HepG2 (cell line): Measurements from ENCODE around the gene CAPRIN1. TPM values are rescaled to one million over a fixed set of nuclear protein-coding genes. Genes with fewer than 3 reads are reported as not detected.

Experiments used
- ATAC-seq: fragments of 200-7000 bp; cut with Tn5 transposase; 3 replicates; pipeline ENCODE4 v1.9.1; 2020; ENCODE audit warnings: mild to moderate bottlenecking, moderate library complexity
- BruUV-seq: library from RNA; stranded (reverse); fragments of 400-500 nt; replicated peaks from 2 replicates; lab custom pipeline; 2021; lab: Mats Ljungman, UMichigan
- CTCF ChIA-PET: fragments of 300-600 bp; formaldehyde crosslinking; extraction: SDS; loops from one replicate; lab custom pipeline; 2021; ENCODE audit warnings: low total read pairs, inconsistent platforms, low intra/inter-chr PET ratio; lab: Yijun Ruan, JAX
- POLR2A ChIA-PET: fragments of 350-600 bp; sonication (Branson Sonifier 250); formaldehyde crosslinking; loops from one replicate; lab custom pipeline; 2020; ENCODE audit warnings: antibody characterized with exemption, inconsistent platforms; lab: Yijun Ruan, JAX
- DNase-seq: peaks from one replicate; pipeline ENCODE4 v3.0.0-alpha.2; 2015; ENCODE audit warnings: low spot score
- FAIRE-seq: peaks from 3 replicates; lab custom pipeline; 2011; peaks lifted over from hg19 to GRCh38; lab: Jason Lieb, UNC
- H2AFZ ChIP-seq: one replicate; pipeline ENCODE4 v1.6.1; 2011; ENCODE audit warnings: low read length, inconsistent platforms
- H3K27ac ChIP-seq: fragments of 300-600 bp; 3 replicates; pipeline ENCODE4 v1.8.0; 2011; ENCODE audit warnings: mixed run types, mild to moderate bottlenecking, mixed read lengths, low read length, inconsistent platforms; ENCODE audit not compliant: insufficient read depth; ENCODE audit errors: extremely low read length
- H3K27me3 ChIP-seq, 2 experiments: fragments of 200-600 bp in 1 of 2; 2 replicates in 1 of 2; 3 replicates in 1 of 2; pipeline versions ENCODE4 v1.6.0 to v1.8.0; 2011; ENCODE audit warnings: low read length in 2 of 2, mild to moderate bottlenecking in 2 of 2, moderate library complexity in 2 of 2, inconsistent platforms in 1 of 2; ENCODE audit not compliant: insufficient read depth in 2 of 2, control insufficient read depth in 1 of 2
- H3K36me3 ChIP-seq, 2 experiments: fragments of 200-600 bp in 1 of 2; replicated peaks in 1 of 2; 2 replicates in 1 of 2; 3 replicates in 1 of 2; pipeline versions ENCODE4 v1.5.1 to v1.8.0; 2011; ENCODE audit warnings: low read length in 2 of 2, inconsistent platforms in 1 of 2; ENCODE audit not compliant: insufficient read depth in 2 of 2, control insufficient read depth in 1 of 2
- H3K4me1 ChIP-seq: 2 replicates; pipeline ENCODE4 v1.5.1; 2012; ENCODE audit warnings: low read length, inconsistent platforms; ENCODE audit not compliant: insufficient read depth
- H3K4me2 ChIP-seq: 2 replicates; pipeline ENCODE4 v1.6.0; 2011; ENCODE audit warnings: low read depth, low read length, inconsistent platforms
- H3K4me3 ChIP-seq, 3 experiments: fragments of 200-600 bp in 1 of 3; sonication (generic), shearing (Covaris generic) in 1 of 3; replicated peaks in 1 of 3; 2 replicates each; pipeline ENCODE4 v1.5.1; 2011 to 2016; ENCODE audit warnings: low read length in 3 of 3, inconsistent platforms in 2 of 3, low read depth in 2 of 3, mild to moderate bottlenecking in 2 of 3, control low read depth in 1 of 3, mixed read lengths in 1 of 3; ENCODE audit not compliant: insufficient read depth in 1 of 3
- H3K79me2 ChIP-seq: one replicate; pipeline ENCODE4 v1.6.1; 2011; ENCODE audit warnings: low read length, inconsistent platforms; ENCODE audit not compliant: insufficient read depth
- H3K9ac ChIP-seq: 2 replicates; pipeline ENCODE4 v1.6.0; 2011; ENCODE audit warnings: mild to moderate bottlenecking, low read depth, low read length, inconsistent platforms; ENCODE audit not compliant: insufficient read depth
- H3K9me3 ChIP-seq: 2 replicates; pipeline ENCODE4 v1.5.1; 2012; ENCODE audit warnings: mild to moderate bottlenecking, low read length
- H4K20me1 ChIP-seq: 2 replicates; pipeline ENCODE4 v1.6.0; 2011; ENCODE audit warnings: inconsistent platforms, mild to moderate bottlenecking, low read length, moderate library complexity; ENCODE audit not compliant: insufficient read depth
- HCFC1 ChIP-seq: fragments of 150-350 bp; IDR thresholded peaks from 2 replicates; pipeline ENCODE4 v1.6.1; 2014; ENCODE audit warnings: low read depth, low read length
- KMT2B ChIP-seq: IDR thresholded peaks from 2 replicates; pipeline ENCODE4 v1.6.1; 2016; ENCODE audit warnings: missing genetic modification reagents, missing compliant biosample characterization
- NR2F2 ChIP-seq: IDR thresholded peaks from 2 replicates; pipeline ENCODE4 v1.6.1; 2012; ENCODE audit warnings: low read depth, inconsistent platforms, borderline replicate concordance
- ZBTB1 ChIP-seq: sonication (generic); formaldehyde crosslinking; IDR thresholded peaks from 2 replicates; pipeline ENCODE4 v1.4.0; 2020; ENCODE audit warnings: missing genetic modification reagents, borderline replicate concordance
- ZNF10 ChIP-seq: sonication (generic); formaldehyde crosslinking; IDR thresholded peaks from 2 replicates; pipeline ENCODE4 v1.4.0; 2020; ENCODE audit warnings: mild to moderate bottlenecking, low read depth, missing genetic modification reagents, borderline replicate concordance
- ZNF362 ChIP-seq: sonication (generic); formaldehyde crosslinking; IDR thresholded peaks from 2 replicates; pipeline ENCODE4 v1.4.0; 2020; ENCODE audit warnings: missing genetic modification reagents, mild to moderate bottlenecking, borderline replicate concordance
- WGBS: methylation state at CpG from one replicate; pipeline ENCODE4 v1.1.6; 2017; ENCODE audit warnings: low lambda C conversion rate; 5-methylcytosine and 5-hydroxymethylcytosine counted together
- in situ Hi-C: cut with HindIII; loops from 2 replicates; pipeline ENCODE4 v1.10.0; 2017; ENCODE audit warnings: low pct_unique_long_range_greater_than_20kb; ENCODE audit not compliant: extremely low pct_ligation_motif_present
- intact Hi-C: fragments of 100-400 bp; cut with micrococcal nuclease; formaldehyde crosslinking; loops from one replicate; pipeline ENCODE4 v1.10.0; 2022; ENCODE audit not compliant: unreplicated experiment
- polyA plus RNA-seq, 8 experiments: library from polyadenylated mRNA; depleted of rRNA in 3 of 8; stranded (reverse) in 7 of 8; unstranded in 1 of 8; fragments of >200 nt; fragmentation: Illumina TruSeq in 4 of 8; extraction: Trizol in 4 of 8; gene quantifications; 2 replicates each; pipeline versions ENCODE4 v1.2.1 to v1.2.3, GENCODE V29; 2011 to 2016; ENCODE audit warnings: low read depth in 4 of 8, missing spikeins in 1 of 8, mixed read lengths in 1 of 8; ENCODE audit not compliant: insufficient read depth in 1 of 8
- total RNA-seq, 5 experiments: library from RNA; depleted of rRNA; stranded (reverse); fragments of >200 nt; fragmentation: Illumina TruSeq; extraction: Trizol; gene quantifications; 2 replicates each; pipeline ENCODE4 v1.2.3, GENCODE V29; 2016; ENCODE audit warnings: low read depth in 1 of 5

The CAPRIN1 gene
- total and polyA plus RNA-seq, 2 of the 13 experiments (the other 11 are each of a cell fraction or from before 2014, with no cell fraction given) = 114 to 162 TPM

DNA sequence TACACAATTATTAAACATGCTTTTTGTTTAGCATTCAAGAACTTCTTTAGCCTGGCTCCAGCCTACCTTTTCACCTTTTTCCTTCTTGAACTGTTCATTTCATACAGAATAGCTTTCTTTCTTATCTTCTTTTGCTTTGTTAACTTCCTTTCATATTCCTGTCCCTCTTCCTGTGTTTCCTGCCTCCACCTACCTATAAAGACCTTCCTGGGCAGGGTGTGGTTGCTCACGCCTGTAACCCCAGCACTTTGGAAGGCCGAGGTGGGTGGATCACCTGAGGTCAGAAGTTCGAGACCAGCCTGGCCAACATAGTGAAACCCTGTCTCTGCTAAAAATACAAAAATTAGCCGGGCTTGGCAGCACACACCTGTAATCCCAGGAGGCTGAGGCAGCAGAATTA, 22.9 kb downstream of the CAPRIN1 start:
- no TSS peak for BruUV-seq
- no peak overlapping the region for H3K4me3 ChIP-seq
- H3K79me2 ChIP-seq = peaks cover 52% of the 10 kb centered on the region
- WGBS = 93% methylated on average over 4 of the region's 4 CpGs
- ChIA-PET CTCF (no interaction called here), POLR2A (interaction anchor here (0.9 kb wide), 1 partner anchor 15 kb away, joined by 3 read pairs; no protein-coding TSS in a partner anchor)
- ATAC-seq (no peak), DNase-seq (no peak), FAIRE-seq (no peak)
- H3K9ac ChIP-seq = no peak overlapping the region
- H3K9me3 ChIP-seq = no peaks in the 10 kb centered on the region
- no peak overlapping the region for H2AFZ ChIP-seq
- intact Hi-C loops = no loop called here
- H3K4me2 ChIP-seq = no peak overlapping the region
- peaks cover 15 to 84% of the 10 kb centered on the region in 2 experiments for H3K36me3 ChIP-seq
- H4K20me1 ChIP-seq = peaks cover 22% of the 10 kb centered on the region
- in situ Hi-C loops = no loop called here
- H3K27ac ChIP-seq = no peak overlapping the region
- no peaks in the 10 kb centered on the region for H3K27me3 ChIP-seq
- no peaks in the 10 kb centered on the region for H3K4me1 ChIP-seq
- TF ChIP-seq HCFC1 (no peak), NR2F2 (no peak), KMT2B (no peak), ZNF362 (CRISPR knock-in tag) (no peak), ZBTB1 (no peak)

DNA sequence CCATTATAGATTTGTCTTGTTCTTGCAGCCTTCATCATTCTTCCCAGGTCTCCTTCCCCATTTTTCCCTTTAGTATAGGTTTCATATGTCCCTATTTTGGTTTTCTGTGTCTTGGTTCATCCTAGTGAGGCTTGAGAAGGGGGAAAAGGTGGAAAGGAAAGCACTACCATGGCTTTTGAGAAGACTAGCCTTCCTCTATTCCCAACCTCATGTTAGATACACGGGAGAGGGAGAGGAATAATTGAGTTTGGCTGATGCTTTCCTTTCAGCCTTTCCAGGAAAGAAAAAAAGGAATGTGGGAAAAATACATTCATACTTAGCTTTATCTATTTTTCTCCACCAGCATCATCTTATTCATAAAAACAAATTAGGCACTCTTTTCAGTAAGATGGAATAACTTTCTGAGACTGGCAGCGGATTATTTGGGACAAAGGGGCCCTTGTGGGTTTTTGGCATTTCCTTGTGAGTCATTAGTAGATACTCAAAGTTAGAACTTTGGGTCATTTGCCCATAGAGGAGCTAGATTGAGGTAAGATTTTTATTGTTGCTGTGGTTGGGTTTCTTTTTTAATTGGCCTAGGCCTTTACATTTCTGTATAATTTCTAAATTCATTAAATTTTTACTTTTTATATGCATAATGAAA, 23.8 kb downstream of the CAPRIN1 start:
- no peak for TF ChIP-seq ZNF10 (CRISPR knock-in tag)
- no peak overlapping the region for H3K27ac ChIP-seq
- FAIRE-seq (no peak), ATAC-seq (no peak), DNase-seq (no peak)
- POLR2A ChIA-PET = no interaction called here
- BruUV-seq = no TSS peak
- no peak overlapping the region for H3K4me2 ChIP-seq
- no peaks in the 10 kb centered on the region for H3K27me3 ChIP-seq
- peaks cover 16 to 90% of the 10 kb centered on the region in 2 experiments for H3K36me3 ChIP-seq
- peaks cover 19% of the 10 kb centered on the region for H4K20me1 ChIP-seq
- H3K9ac ChIP-seq = no peak overlapping the region
- no peaks in the 10 kb centered on the region for H3K9me3 ChIP-seq
- H3K4me3 ChIP-seq = no peak overlapping the region
- CTCF ChIA-PET = no interaction called here
- no peaks in the 10 kb centered on the region for H3K4me1 ChIP-seq
- intact Hi-C loops = loop anchor here (5.0 kb wide), 1 partner anchor 543 kb away; no protein-coding TSS in a partner anchor
- in situ Hi-C loops = no loop called here
- no peak overlapping the region for H2AFZ ChIP-seq
- H3K79me2 ChIP-seq = peaks cover 43% of the 10 kb centered on the region
- 94% methylated on average over 2 of the region's 2 CpGs for WGBS
